Small intestine (tissue), 7 donors: ENCODE data around the gene MCM5. TPM values are rescaled to one million over a fixed set of nuclear protein-coding genes. Genes with fewer than 3 reads are reported as not detected.

Experiments used
- DNase-seq, 2 donors: peaks; one replicate each; pipeline versions ENCODE4 v3.0.0 to v3.0.0-alpha.2; 2013
- FAIRE-seq: peaks from 2 replicates; lab custom pipeline; 2012; peaks lifted over from hg19 to GRCh38; lab: Jason Lieb, UNC
- H3K27ac ChIP-seq, 3 donors: one replicate each; pipeline ENCODE4 v1.5.1; 2013; ENCODE audit warnings: low read length in 2 of 3, mild to moderate bottlenecking in 2 of 3, control low read depth in 1 of 3, inconsistent platforms in 1 of 3, low read depth in 1 of 3, moderate library complexity in 1 of 3
- H3K27me3 ChIP-seq, 3 donors: one replicate each; pipeline ENCODE4 v1.6.1; 2013; ENCODE audit warnings: low read length in 3 of 3, inconsistent platforms in 1 of 3; ENCODE audit not compliant: control insufficient read depth in 3 of 3, insufficient read depth in 3 of 3
- H3K36me3 ChIP-seq, 3 donors: one replicate each; pipeline ENCODE4 v1.6.1; 2013; ENCODE audit warnings: low read length in 3 of 3, inconsistent platforms in 1 of 3, low read depth in 1 of 3, mild to moderate bottlenecking in 1 of 3, moderate library complexity in 1 of 3; ENCODE audit not compliant: control insufficient read depth in 3 of 3, insufficient read depth in 2 of 3
- H3K4me1 ChIP-seq, 3 donors: one replicate each; pipeline ENCODE4 v1.6.1; 2013; ENCODE audit warnings: low read length in 2 of 3, inconsistent platforms in 1 of 3, low read depth in 1 of 3, mild to moderate bottlenecking in 1 of 3, moderate library complexity in 1 of 3; ENCODE audit not compliant: control insufficient read depth in 3 of 3, insufficient read depth in 2 of 3
- H3K4me3 ChIP-seq, 3 donors: one replicate each; pipeline ENCODE4 v1.5.1; 2013; ENCODE audit warnings: low read length in 3 of 3, control low read depth in 1 of 3, inconsistent platforms in 1 of 3, low read depth in 1 of 3, mild to moderate bottlenecking in 1 of 3, moderate library complexity in 1 of 3
- H3K9me3 ChIP-seq, 2 donors: one replicate each; pipeline ENCODE4 v1.6.1; 2013; ENCODE audit warnings: low read depth in 1 of 2, low read length in 1 of 2; ENCODE audit not compliant: control insufficient read depth in 2 of 2, insufficient read depth in 1 of 2
- WGBS, 3 donors: extraction: QIAGEN DNeasy Blood & Tissue Kit; methylation state at CpG; one replicate each; pipeline ENCODE4 v1.1.7; 2013; 5-methylcytosine and 5-hydroxymethylcytosine counted together
- polyA plus RNA-seq, 4 donors: library from polyadenylated mRNA; stranded (reverse) in 3 of 4; unstranded in 1 of 4; fragments of 200-250 nt in 3 of 4; fragments of 120-200 nt in 1 of 4; gene quantifications; one replicate each; pipeline versions ENCODE4 v1.2.1 to v1.2.3, GENCODE V29; 2013
- donor health status: healthy with polysubstance abuse.
- donor health status: control.
- donor health status: control.
- donor health status: Bipolar disorder and iron deficiency.
- donor health status: healthy.

MCM5 gene
- polyA plus RNA-seq, 4 donors: 5.6 to 39.5 (median 19.2) TPM

DNA sequence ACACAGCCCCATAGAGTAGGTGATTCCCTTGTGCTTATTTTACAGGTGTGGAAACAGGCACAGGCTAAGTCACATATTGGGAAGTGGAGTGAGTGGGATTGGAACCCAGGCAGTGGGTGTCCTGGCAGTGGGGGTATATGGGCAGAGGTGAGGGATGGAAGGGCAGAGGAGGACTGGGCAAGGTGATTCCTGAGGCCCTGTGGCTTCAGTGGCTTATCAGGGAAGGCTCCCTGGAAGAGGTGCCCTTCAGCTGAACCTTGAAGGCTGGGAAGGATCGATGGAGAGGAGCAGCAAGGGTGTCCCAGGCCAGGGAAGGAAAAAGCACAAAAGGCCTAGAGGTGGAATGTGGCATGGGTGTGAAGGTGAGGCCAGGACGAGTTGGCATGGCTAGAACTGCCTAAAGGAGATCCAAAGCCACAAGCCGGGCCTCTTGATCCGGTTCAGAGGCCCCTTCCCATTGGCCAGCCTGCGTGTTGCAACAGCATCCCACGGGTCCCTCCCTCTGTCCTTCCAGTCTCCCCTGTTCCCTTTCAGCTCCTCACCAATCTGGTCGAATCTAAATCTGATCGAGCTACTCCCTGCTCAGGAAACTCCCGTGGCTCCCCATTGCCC, 41.7 kb downstream of the MCM5 start:
- Histone ChIP-seq H3K4me1 (no peaks in the 10 kb centered on the region), H3K27ac (no peak overlapping the region), H3K9me3 (no peaks in the 10 kb centered on the region), H3K4me3 (no peak overlapping the region), H3K27me3 (no peaks in the 10 kb centered on the region), H3K36me3 (peaks cover 0 to 10% (median 0%) of the 10 kb centered on the region in 3 donors)
- 69 to 80% (median 75%) methylated on average over 8 to 9 of the region's 9 CpGs for WGBS, 3 donors
- DNase-seq: no peak
- FAIRE-seq: no peak

GRCh38 chr22:35442471-35442870, 42.5 kb downstream of the MCM5 start:
- no peak overlapping the region for H3K4me3 ChIP-seq
- peaks cover 0 to under 1% (median 0%) of the 10 kb centered on the region in 3 donors for H3K4me1 ChIP-seq
- no peak overlapping the region for H3K27ac ChIP-seq
- FAIRE-seq (no peak), DNase-seq (no peak)
- H3K36me3 ChIP-seq: peaks cover 0 to 12% (median 0%) of the 10 kb centered on the region in 3 donors
- H3K9me3 ChIP-seq: no peaks in the 10 kb centered on the region
- no peaks in the 10 kb centered on the region for H3K27me3 ChIP-seq
- WGBS, 3 donors: 78 to 94% (median 85%) methylated on average over 6 of the region's 6 CpGs

- no peaks in the 10 kb centered on the region for H3K9me3 ChIP-seq
- DNase-seq (no peak), FAIRE-seq (no peak)
- H3K4me1 ChIP-seq: peaks cover 0 to 9% (median 0%) of the 10 kb centered on the region in 3 donors
- H3K4me3 ChIP-seq: no peak overlapping the region
- H3K36me3 ChIP-seq: peaks cover 0 to 15% (median 0%) of the 10 kb centered on the region in 3 donors
- 79 to 90% (median 80%) methylated on average over 6 of the region's 6 CpGs for WGBS, 3 donors
- no peak overlapping the region for H3K27ac ChIP-seq
- H3K27me3 ChIP-seq: no peaks in the 10 kb centered on the region
Observed at GRCh38 chr22:35443338-35443737, 43.4 kb downstream of the MCM5 start.

DNA sequence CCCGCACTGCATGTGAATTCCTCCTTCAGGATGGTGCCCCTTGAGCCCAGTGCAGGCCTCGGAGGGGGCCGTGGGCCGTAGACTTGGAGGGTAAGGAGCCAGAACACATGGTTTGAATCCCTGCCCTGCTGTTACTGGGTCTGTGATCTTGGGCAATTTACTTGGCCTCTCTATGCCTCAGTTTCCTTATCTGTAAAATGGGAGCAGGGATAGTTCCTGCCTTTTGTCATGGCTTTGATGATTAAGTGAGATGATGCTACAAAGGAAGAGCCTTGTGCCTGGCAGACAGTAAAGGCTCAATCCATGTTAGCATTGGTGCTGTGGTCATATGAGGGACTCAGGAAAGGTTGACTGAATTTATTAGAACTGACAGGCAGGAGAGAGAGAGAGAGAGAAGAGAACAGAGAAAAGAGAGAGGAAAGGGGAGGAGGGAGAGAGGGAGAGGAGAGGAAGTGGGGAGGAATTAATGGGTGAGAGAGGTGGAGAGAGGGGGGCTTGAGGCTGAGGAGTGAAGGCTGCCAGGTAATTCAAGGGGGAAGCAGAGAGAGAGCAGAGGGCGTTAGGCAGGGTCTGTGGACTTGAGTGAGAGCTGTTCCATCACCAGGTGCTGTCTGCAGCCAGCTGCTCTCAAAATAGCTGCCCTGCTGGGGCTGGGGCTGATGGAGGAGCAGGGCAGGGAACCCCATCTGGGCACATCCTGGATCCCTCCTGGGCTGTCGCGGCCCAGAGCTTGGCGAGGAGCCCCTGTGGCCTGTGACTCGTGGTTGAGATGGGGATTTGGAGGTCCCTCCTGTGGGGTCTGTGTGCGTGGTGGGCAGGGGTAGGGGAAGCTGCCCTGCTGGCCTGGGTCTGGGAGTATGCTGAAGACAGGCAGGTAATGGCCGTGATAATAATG, 44.1 kb downstream of the MCM5 start:
- no peaks in the 10 kb centered on the region for H3K9me3 ChIP-seq
- 78 to 80% (median 78%) methylated on average over 11 of the region's 11 CpGs for WGBS, 3 donors
- H3K4me1 ChIP-seq: peaks cover 0 to 10% (median 0%) of the 10 kb centered on the region in 3 donors
- H3K4me3 ChIP-seq: no peak overlapping the region
- no peaks in the 10 kb centered on the region for H3K27me3 ChIP-seq
- H3K27ac ChIP-seq: no peak overlapping the region
- no peak for FAIRE-seq
- peaks cover 0 to 22% (median 0%) of the 10 kb centered on the region in 3 donors for H3K36me3 ChIP-seq
- no peak for DNase-seq

DNA sequence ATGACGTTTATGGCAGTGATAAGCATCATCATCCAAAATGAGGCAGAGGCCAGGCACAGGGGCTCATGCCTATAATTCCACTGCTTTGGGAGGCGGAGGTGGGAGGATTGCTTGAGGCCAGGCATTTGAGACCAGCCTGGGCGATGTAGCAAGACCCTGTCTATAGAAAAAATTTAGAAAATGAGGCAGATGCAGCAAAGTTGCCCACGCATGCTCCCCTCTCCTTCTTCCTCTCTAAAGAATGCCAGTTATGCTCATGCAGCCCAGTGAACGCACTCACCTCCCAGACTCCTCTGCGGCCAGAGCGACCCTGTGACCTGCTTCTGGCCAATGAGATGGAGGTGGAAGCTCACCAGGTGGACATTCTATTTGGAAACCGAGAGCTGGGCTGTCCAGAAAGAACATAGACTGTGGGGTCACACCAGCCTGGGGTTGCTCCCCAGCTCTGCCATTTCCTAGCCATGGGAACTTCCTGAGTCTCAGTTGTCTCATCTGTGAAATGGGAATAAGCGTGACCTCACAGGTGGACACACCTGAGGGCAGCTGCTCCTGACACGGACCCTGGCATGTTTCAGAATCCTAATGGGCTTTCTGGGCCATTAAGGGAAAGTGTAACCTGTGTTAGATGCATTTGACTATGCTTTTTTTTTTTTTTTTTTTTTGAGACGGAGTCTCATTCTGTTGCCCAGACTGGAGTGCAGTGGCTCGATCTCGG, 44.9 kb downstream of the MCM5 start:
- Histone ChIP-seq H3K27me3 (no peaks in the 10 kb centered on the region), H3K4me1 (peaks cover 0 to 10% (median 0%) of the 10 kb centered on the region in 3 donors), H3K36me3 (peaks cover 0 to 22% (median 0%) of the 10 kb centered on the region in 3 donors), H3K4me3 (no peak overlapping the region), H3K27ac (no peak overlapping the region), H3K9me3 (no peaks in the 10 kb centered on the region)
- no peak for FAIRE-seq
- DNase-seq: no peak
- 91 to 92% (median 91%) methylated on average over 10 to 13 of the region's 13 CpGs for WGBS, 3 donors

DNA sequence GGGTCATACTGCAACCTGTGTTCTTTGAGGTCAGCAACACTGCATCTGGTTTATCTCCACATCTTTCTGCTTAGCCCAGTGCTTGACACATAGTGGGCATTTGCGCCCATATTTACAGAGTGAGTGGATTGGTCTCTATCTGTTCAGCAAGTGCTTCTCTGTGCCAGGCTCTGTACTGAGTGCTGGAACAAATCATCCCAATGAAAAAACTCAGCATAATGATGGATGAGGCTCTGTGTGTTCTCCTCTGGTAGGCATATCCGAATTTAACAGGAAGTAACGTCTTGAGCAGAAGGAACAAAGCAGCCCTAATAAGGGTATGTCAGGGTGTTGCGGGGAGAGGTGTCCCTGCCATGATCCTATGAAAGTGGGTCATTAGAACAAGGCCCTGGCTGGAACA, 46.0 kb downstream of the MCM5 start:
- Histone ChIP-seq H3K4me3 (no peak overlapping the region), H3K27me3 (no peaks in the 10 kb centered on the region), H3K4me1 (peaks cover 0 to 10% (median 0%) of the 10 kb centered on the region in 3 donors), H3K27ac (no peak overlapping the region), H3K9me3 (no peaks in the 10 kb centered on the region), H3K36me3 (peaks cover 0 to 26% (median 0%) of the 10 kb centered on the region in 3 donors)
- FAIRE-seq (no peak), DNase-seq (no peak)
- 77 to 88% (median 87%) methylated on average over 4 of the region's 4 CpGs for WGBS, 3 donors

DNA sequence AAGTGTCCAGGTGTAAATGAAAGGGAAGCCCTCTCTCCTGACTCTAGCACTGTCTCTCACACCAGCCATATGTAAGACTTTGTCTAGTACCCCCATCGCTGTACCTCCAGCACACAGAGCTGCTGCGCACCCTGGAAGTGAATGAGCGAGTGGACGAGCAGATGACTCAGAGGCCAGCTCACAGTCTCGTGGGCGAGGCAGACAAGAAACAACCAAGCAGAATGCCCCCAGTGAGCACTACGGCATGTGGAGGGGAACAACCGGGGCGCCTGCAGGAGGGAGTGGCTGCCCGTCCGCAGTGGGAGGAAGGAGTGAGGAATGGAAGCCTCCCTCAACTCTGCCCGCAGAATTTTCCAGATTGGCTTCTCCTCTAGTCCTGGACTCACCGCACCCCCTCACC, 46.4 kb downstream of the MCM5 start:
- no peak overlapping the region for H3K27ac ChIP-seq
- FAIRE-seq: no peak
- peaks cover 0 to 28% (median 0%) of the 10 kb centered on the region in 3 donors for H3K36me3 ChIP-seq
- H3K4me1 ChIP-seq: peaks cover 0 to 10% (median 0%) of the 10 kb centered on the region in 3 donors
- no peaks in the 10 kb centered on the region for H3K27me3 ChIP-seq
- H3K9me3 ChIP-seq: no peaks in the 10 kb centered on the region
- 85 to 92% (median 89%) methylated on average over 13 of the region's 13 CpGs for WGBS, 3 donors
- no peak overlapping the region for H3K4me3 ChIP-seq
- DNase-seq: no peak

- no peak for DNase-seq
- Histone ChIP-seq H3K9me3 (no peaks in the 10 kb centered on the region), H3K4me1 (peaks cover 0 to 10% (median 0%) of the 10 kb centered on the region in 3 donors), H3K4me3 (no peak overlapping the region), H3K36me3 (peaks cover 0 to 27% (median 0%) of the 10 kb centered on the region in 3 donors), H3K27ac (no peak overlapping the region), H3K27me3 (no peaks in the 10 kb centered on the region)
- FAIRE-seq: no peak
- 97 to 99% (median 97%) methylated on average over 8 of the region's 8 CpGs for WGBS, 3 donors
Observed at GRCh38 chr22:35448523-35448922, 48.6 kb downstream of the MCM5 start.
